RWPE2 (cell line): ENCODE measurements around the gene PHYKPL.

Experiments used
- ATAC-seq: fragments of 200-7000 bp; cut with Tn5 transposase; 3 replicates; pipeline ENCODE4 v1.9.1; 2021; ENCODE audit warnings: low read depth
- DNase-seq: peaks from one replicate; pipeline ENCODE4 v3.0.0-alpha.2; 2020; ENCODE audit warnings: low spot score
- H3K27ac ChIP-seq: fragments of 450-650 bp; 2 replicates; pipeline ENCODE4 v1.5.1; 2017; ENCODE audit warnings: mild to moderate bottlenecking; ENCODE audit not compliant: poor library complexity, severe bottlenecking
- H3K27me3 ChIP-seq: fragments of 250-450 bp; sonication (Bioruptor Pico); 2 replicates; pipeline ENCODE4 v1.5.1; 2021; ENCODE audit warnings: mild to moderate bottlenecking, moderate library complexity; ENCODE audit not compliant: insufficient read depth, poor library complexity, severe bottlenecking
- H3K36me3 ChIP-seq: fragments of 250-450 bp; sonication (Bioruptor Pico); 2 replicates; pipeline ENCODE4 v1.5.1; 2020; ENCODE audit warnings: low read depth, mild to moderate bottlenecking, moderate library complexity
- H3K4me1 ChIP-seq: fragments of 250-450 bp; sonication (Bioruptor Pico); 2 replicates; pipeline ENCODE4 v1.5.1; 2021; ENCODE audit warnings: mild to moderate bottlenecking, moderate library complexity; ENCODE audit not compliant: insufficient read depth, poor library complexity, severe bottlenecking
- H3K4me3 ChIP-seq: fragments of 250-450 bp; sonication (Bioruptor Pico); 2 replicates; pipeline ENCODE4 v1.5.1; 2021; ENCODE audit warnings: mild to moderate bottlenecking, moderate library complexity; ENCODE audit not compliant: severe bottlenecking
- H3K9me3 ChIP-seq: fragments of 250-450 bp; sonication (Bioruptor Pico); 2 replicates; pipeline ENCODE4 v1.5.1; 2021; ENCODE audit warnings: mild to moderate bottlenecking, moderate library complexity; ENCODE audit not compliant: severe bottlenecking
- TF ChIP-seq, protein P1 (sequence below): fragments of 450-650 bp; IDR thresholded peaks from one replicate; pipeline ENCODE4 v1.5.1; 2017; ENCODE audit warnings: mild to moderate bottlenecking, moderate library complexity; ENCODE audit not compliant: poor library complexity, severe bottlenecking

PHYKPL gene

GRCh38 chr5:178216779-178217178 lies 15.8 kb downstream of the PHYKPL start:
- no peaks in the 10 kb centered on the region for H3K27me3 ChIP-seq
- peaks cover 84% of the 10 kb centered on the region for H3K36me3 ChIP-seq
- no peak overlapping the region for H3K4me3 ChIP-seq
- TF ChIP-seq, protein P1, sequence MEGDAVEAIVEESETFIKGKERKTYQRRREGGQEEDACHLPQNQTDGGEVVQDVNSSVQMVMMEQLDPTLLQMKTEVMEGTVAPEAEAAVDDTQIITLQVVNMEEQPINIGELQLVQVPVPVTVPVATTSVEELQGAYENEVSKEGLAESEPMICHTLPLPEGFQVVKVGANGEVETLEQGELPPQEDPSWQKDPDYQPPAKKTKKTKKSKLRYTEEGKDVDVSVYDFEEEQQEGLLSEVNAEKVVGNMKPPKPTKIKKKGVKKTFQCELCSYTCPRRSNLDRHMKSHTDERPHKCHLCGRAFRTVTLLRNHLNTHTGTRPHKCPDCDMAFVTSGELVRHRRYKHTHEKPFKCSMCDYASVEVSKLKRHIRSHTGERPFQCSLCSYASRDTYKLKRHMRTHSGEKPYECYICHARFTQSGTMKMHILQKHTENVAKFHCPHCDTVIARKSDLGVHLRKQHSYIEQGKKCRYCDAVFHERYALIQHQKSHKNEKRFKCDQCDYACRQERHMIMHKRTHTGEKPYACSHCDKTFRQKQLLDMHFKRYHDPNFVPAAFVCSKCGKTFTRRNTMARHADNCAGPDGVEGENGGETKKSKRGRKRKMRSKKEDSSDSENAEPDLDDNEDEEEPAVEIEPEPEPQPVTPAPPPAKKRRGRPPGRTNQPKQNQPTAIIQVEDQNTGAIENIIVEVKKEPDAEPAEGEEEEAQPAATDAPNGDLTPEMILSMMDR = no peak
- H3K4me1 ChIP-seq = no peaks in the 10 kb centered on the region
- H3K27ac ChIP-seq = no peak overlapping the region
- DNase-seq (no peak), ATAC-seq (no peak)
- H3K9me3 ChIP-seq = no peaks in the 10 kb centered on the region

DNA sequence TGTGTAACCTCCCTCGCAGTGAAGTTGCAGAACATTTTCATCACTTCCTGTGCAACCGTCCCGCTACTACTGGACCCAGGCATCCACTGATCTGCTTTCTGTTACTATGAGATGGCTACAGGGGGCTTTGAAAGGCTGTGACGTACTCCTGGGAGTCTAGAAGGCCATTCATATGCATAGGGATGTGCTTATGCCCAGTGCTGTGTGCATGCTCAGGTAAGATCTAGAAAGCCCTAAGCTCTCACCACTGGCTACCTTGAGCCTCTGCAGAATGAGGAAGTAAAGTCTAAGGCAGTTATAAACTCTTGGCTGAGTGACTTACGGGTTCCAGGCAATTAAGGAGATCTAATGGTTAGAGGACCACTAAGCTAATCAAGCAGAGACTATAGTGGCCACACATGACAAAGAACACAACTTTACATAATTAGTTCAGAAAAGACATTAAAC lies 16.5 kb downstream of the PHYKPL start:
- H3K4me3 ChIP-seq = no peak overlapping the region
- DNase-seq (no peak), ATAC-seq (no peak)
- H3K27ac ChIP-seq = no peak overlapping the region
- H3K9me3 ChIP-seq = no peaks in the 10 kb centered on the region
- H3K27me3 ChIP-seq = no peaks in the 10 kb centered on the region
- TF ChIP-seq, protein P1 = no peak
- H3K36me3 ChIP-seq = peaks cover 87% of the 10 kb centered on the region
- no peaks in the 10 kb centered on the region for H3K4me1 ChIP-seq

GRCh38 chr5:178215280-178216002 lies 17.2 kb downstream of the PHYKPL start:
- ATAC-seq (peak; percentile 1; the same call in 1 of the 3 replicates), DNase-seq (no peak)
- no peaks in the 10 kb centered on the region for H3K27me3 ChIP-seq
- H3K4me1 ChIP-seq = no peaks in the 10 kb centered on the region
- TF ChIP-seq, protein P1 = no peak
- H3K9me3 ChIP-seq = no peaks in the 10 kb centered on the region
- no peak overlapping the region for H3K4me3 ChIP-seq
- H3K36me3 ChIP-seq = peaks cover 90% of the 10 kb centered on the region
- H3K27ac ChIP-seq = no peak overlapping the region

DNA sequence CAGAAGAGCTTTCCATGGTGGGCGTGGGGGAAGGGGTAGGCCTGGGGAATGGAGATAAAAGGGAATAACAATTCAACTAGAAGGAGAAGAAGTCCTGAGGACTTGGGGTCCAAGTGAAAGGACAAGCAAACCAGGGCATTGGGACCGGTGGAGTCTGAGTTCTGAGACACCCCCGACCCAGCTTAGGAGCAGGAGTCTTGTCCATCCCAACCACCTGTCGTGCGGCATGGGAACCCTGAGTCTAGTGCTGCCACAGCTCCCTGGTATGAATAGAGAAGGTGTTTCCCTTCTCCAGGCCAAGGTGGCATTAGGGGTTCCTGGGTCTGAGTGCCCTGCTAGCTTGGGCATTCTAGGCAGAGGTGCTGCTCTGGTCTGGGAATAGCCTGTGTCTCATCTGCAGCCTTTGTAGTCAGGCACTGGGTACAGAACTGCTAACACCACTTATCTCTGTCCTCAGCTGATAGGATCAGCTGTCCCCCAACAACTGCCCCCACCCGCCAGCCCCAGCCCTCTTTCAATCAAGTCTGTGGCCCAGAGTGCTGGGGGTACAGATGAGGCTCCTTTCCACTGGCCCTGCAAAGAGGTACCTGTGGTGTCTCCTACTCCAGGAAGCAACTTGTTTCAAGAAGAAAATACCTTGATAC lies 18.3 kb downstream of the PHYKPL start:
- H3K27ac ChIP-seq = no peak overlapping the region
- H3K27me3 ChIP-seq = no peaks in the 10 kb centered on the region
- no peak for DNase-seq
- TF ChIP-seq, protein P1 = no peak
- peaks cover 94% of the 10 kb centered on the region for H3K36me3 ChIP-seq
- no peaks in the 10 kb centered on the region for H3K9me3 ChIP-seq
- no peak for ATAC-seq
- H3K4me1 ChIP-seq = no peaks in the 10 kb centered on the region
- no peak overlapping the region for H3K4me3 ChIP-seq

- ATAC-seq (0 out of 3 replicates have a peak, but pooled peaks have one; percentile 1), DNase-seq (no peak)
- Histone ChIP-seq H3K9me3 (no peaks in the 10 kb centered on the region), H3K4me1 (no peaks in the 10 kb centered on the region), H3K27ac (no peak overlapping the region), H3K27me3 (no peaks in the 10 kb centered on the region), H3K4me3 (no peak overlapping the region), H3K36me3 (peaks cover 94% of the 10 kb centered on the region)
- TF ChIP-seq, protein P1 = no peak
These were observed 18.9 kb downstream of the PHYKPL start for GRCh38 chr5:178213748-178214151.
